H54 (cell line): ENCODE data around the gene METTL1.

ENCODE experiments used
- DNase-seq: peaks from one replicate; pipeline ENCODE4 v3.0.0; 2011; ENCODE audit warnings: low spot score, mixed read lengths; ENCODE audit not compliant: insufficient read length
- FAIRE-seq: peaks from 3 replicates; lab custom pipeline; 2011; peaks lifted over from hg19 to GRCh38; lab: Jason Lieb, UNC
- POLR2A ChIP-seq: IDR thresholded peaks from 2 replicates; pipeline ENCODE4 v1.6.1; 2011; ENCODE audit warnings: low read depth, mild to moderate bottlenecking, low read length

METTL1 gene

GRCh38 chr12:57737467-57738460, 34.1 kb downstream of the METTL1 start:
- no peak for TF ChIP-seq POLR2A
- DNase-seq (no peak), FAIRE-seq (no peak)

- DNase-seq (no peak), FAIRE-seq (no peak)
- TF ChIP-seq POLR2A, result no peak
Observed at GRCh38 chr12:57736741-57737466, 35.0 kb downstream of the METTL1 start.

GRCh38 chr12:57735952-57736740, 35.8 kb downstream of the METTL1 start:
- TF ChIP-seq POLR2A, result no peak
- DNase-seq (no peak), FAIRE-seq (no peak)

GRCh38 chr12:57735198-57735855, 36.6 kb downstream of the METTL1 start:
- DNase-seq (no peak), FAIRE-seq (no peak)

GRCh38 chr12:57734591-57734990, 37.3 kb downstream of the METTL1 start:
- no peak for TF ChIP-seq POLR2A
- DNase-seq (no peak), FAIRE-seq (no peak)

More at GRCh38 chr12:57735198-57735855, 36.6 kb downstream of the METTL1 start:
- no peak for TF ChIP-seq POLR2A

GRCh38 chr12:57733928-57734327, 38.0 kb downstream of the METTL1 start:
- no peak for DNase-seq
- no peak for TF ChIP-seq POLR2A
- no peak for FAIRE-seq

GRCh38 chr12:57732726-57733593, 38.9 kb downstream of the METTL1 start:
- DNase-seq, result no peak
- TF ChIP-seq POLR2A, result no peak
- FAIRE-seq, result no peak

GRCh38 chr12:57732270-57732669, 39.6 kb downstream of the METTL1 start:
- no peak for DNase-seq
- FAIRE-seq, result no peak
- no peak for TF ChIP-seq POLR2A

- no peak for FAIRE-seq
- no peak for TF ChIP-seq POLR2A
Observed at GRCh38 chr12:57731411-57732080, 40.4 kb downstream of the METTL1 start.

GRCh38 chr12:57730336-57731067, 41.4 kb downstream of the METTL1 start:
- TF ChIP-seq POLR2A, result no peak
- FAIRE-seq (no peak), DNase-seq (no peak)

More at GRCh38 chr12:57731411-57732080, 40.4 kb downstream of the METTL1 start:
- no peak for DNase-seq

GRCh38 chr12:57729321-57729844, 42.5 kb downstream of the METTL1 start:
- FAIRE-seq, result no peak
- TF ChIP-seq POLR2A, result no peak
- DNase-seq, result no peak
